ENCODE results near the gene RAN. TPM values are rescaled to one million over a fixed set of nuclear protein-coding genes. Genes with fewer than 3 reads are reported as not detected.

The RAN gene
- total RNA-seq, 1 experiment from 2014 or later, result 1,968 TPM

DNA sequence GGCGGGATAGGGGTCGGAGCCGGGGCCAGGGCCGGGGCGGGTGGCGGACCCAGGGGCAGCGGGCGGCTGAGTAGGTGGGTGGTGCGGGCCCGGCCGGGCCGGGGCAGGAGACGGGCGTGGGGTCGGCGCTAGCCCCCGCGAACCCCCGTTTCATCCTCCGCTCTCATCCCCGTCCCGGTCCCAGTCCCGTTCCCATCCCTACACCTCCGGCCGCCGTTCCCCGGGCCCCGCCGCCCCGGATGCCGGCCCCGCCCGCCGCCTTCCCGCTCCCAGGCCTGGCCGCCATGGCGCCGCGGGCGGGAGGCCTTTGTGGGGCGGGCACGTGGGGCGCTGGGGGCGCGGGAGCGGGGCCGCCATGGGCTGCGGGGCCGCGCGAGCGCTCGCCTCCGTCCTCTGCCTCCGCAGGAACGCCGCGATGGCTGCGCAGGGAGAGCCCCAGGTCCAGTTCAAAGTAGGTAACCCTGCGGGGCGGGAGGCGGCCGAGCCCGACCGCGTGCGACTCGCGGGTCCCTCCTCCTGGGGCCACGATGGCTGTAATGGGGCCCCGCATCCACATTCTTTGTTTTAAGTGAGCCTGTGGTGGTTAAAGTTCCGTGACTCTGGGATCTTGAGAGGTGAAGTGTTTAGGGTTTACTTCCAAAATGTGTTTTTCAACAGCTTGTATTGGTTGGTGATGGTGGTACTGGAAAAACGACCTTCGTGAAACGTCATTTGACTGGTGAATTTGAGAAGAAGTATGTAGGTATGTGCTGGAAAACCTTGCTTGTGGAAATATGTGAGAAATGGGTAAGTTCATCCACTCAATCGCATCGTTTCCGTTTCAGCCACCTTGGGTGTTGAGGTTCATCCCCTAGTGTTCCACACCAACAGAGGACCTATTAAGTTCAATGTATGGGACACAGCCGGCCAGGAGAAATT is 572 bp downstream of the RAN start:
- DNase-seq, result no peak
- WGBS (ENCODE audit: extremely low coverage, insufficient read length, low lambda C conversion rate), result no CpG with 5 or more reads among the region's 79 CpGs
- Histone ChIP-seq H4K91ac (ENCODE audit: insufficient read length, low read depth, low read length) (no peak overlapping the region), H3K14ac (ENCODE audit: insufficient read depth, low read length) (peak overlapping the region; percentile 99), H2BK120ac (ENCODE audit: low read depth, low read length, poor library complexity, severe bottlenecking) (no peak overlapping the region), H4K8ac (replicated peaks; ENCODE audit: insufficient read length, low read depth, low read length) (no peak overlapping the region), H2AK5ac (ENCODE audit: insufficient read length, low read length) (no peak overlapping the region), H2AFZ (ENCODE audit: low read length) (no peak overlapping the region), H3K9me3 (ENCODE audit: control insufficient read depth, low read depth, low read length) (no peaks in the 10 kb centered on the region), H3K79me2 (ENCODE audit: insufficient read depth, low read length) (peaks cover 13% of the 10 kb centered on the region; the same call in 1 of the 2 replicates), H2BK12ac (ENCODE audit: insufficient read length, low read depth, low read length) (no peak overlapping the region), H3K79me1 (ENCODE audit: insufficient read depth, low read depth, low read length, poor library complexity, severe bottlenecking) (no peaks in the 10 kb centered on the region), H3K4me1 (ENCODE audit: insufficient read depth, low read length) (peaks cover 2% of the 10 kb centered on the region; the same call in 1 of the 2 replicates), H2BK20ac (ENCODE audit: low read depth, low read length, poor library complexity, severe bottlenecking) (no peak overlapping the region), H4K5ac (ENCODE audit: insufficient read length, low read depth, low read length) (peak overlapping the region; percentile 86), H3K23ac (ENCODE audit: insufficient read length, low read depth, low read length) (no peak overlapping the region), H2BK15ac (ENCODE audit: low read depth, low read length) (no peak overlapping the region), H3K4ac (ENCODE audit: low read depth, low read length) (no peak overlapping the region; the same call in 1 of the 2 replicates), H3T11ph (ENCODE audit: low read length) (no peak overlapping the region), H3K23me2 (ENCODE audit: insufficient read length, low read depth, low read length, poor library complexity, severe bottlenecking) (peaks cover 12% of the 10 kb centered on the region), H3K56ac (ENCODE audit: insufficient read length, low read depth, low read length) (peak overlapping the region; percentile 0), H3K27ac (ENCODE audit: insufficient read length, low read depth, low read length) (no peak overlapping the region), H3K18ac (ENCODE audit: insufficient read length, low read depth, low read length) (peak overlapping the region; percentile 95), H2BK5ac (ENCODE audit: insufficient read length, low read length) (no peak overlapping the region), H4K20me1 (ENCODE audit: control insufficient read depth, insufficient read depth, insufficient read length) (peaks cover 3% of the 10 kb centered on the region), H3K4me2 (ENCODE audit: insufficient read depth, insufficient read length, low read length) (peak overlapping the region; percentile 97), H3K9ac (ENCODE audit: extremely low read depth, insufficient read length, low read length) (peak overlapping the region; percentile 96), H3K27me3 (ENCODE audit: insufficient read depth, low read length) (no peaks in the 10 kb centered on the region)
- H3K4me3 Mint-ChIP-seq, result peak overlapping the region; percentile 92 to 99
- H3K27me3 Mint-ChIP-seq (ENCODE audit: low read depth), result no peaks in the 10 kb centered on the region
- H3K27ac Mint-ChIP-seq, result peak overlapping the region; percentile 98 to 99 (median 99)
- peaks cover 41 to 54% of the 10 kb centered on the region in 2 experiments for H3K4me1 Mint-ChIP-seq
- TF ChIP-seq CTCF (conservative IDR thresholded peaks at IDR 0.05), result no peak
- H3K36me3 Mint-ChIP-seq (ENCODE audit: insufficient read depth in 1 of 3, low read depth in 3 of 3), result peaks cover 43 to 50% (median 50%) of the 10 kb centered on the region in 3 experiments
- peaks cover 0 to 2% of the 10 kb centered on the region in 2 experiments; a peak in 1 of 5 replicates for H3K9me3 Mint-ChIP-seq
